HEK293 (cell line): ENCODE measurements around the gene SLC26A11.

Experiments used
- BCL6B ChIP-seq: fragments of 450-650 bp; formaldehyde crosslinking; IDR thresholded peaks from 2 replicates; pipeline ENCODE4 v1.5.1; 2017; ENCODE audit warnings: missing biosample characterization, missing genetic modification characterization
- IKZF3 ChIP-seq: fragments of 450-650 bp; IDR thresholded peaks from 2 replicates; pipeline ENCODE4 v1.5.0; 2018; ENCODE audit warnings: missing biosample characterization, mild to moderate bottlenecking, missing genetic modification characterization, moderate library complexity
- KLF17 ChIP-seq: fragments of 450-650 bp; formaldehyde crosslinking; IDR thresholded peaks from 2 replicates; pipeline ENCODE4 v1.5.1; 2016; ENCODE audit warnings: missing biosample characterization, missing genetic modification characterization
- PRDM1 ChIP-seq: fragments of 450-650 bp; formaldehyde crosslinking; IDR thresholded peaks from 2 replicates; pipeline ENCODE4; 2016; ENCODE audit warnings: missing biosample characterization, missing genetic modification characterization
- PRDM10 ChIP-seq: fragments of 450-650 bp; formaldehyde crosslinking; IDR thresholded peaks from 2 replicates; pipeline ENCODE4 v1.5.1; 2016; ENCODE audit warnings: missing biosample characterization, missing genetic modification characterization
- PRDM6 ChIP-seq: fragments of 450-650 bp; formaldehyde crosslinking; IDR thresholded peaks from 2 replicates; pipeline ENCODE4 v1.5.1; 2017; ENCODE audit warnings: missing biosample characterization, missing genetic modification characterization
- REPIN1 ChIP-seq: fragments of 450-650 bp; formaldehyde crosslinking; IDR thresholded peaks from 2 replicates; pipeline ENCODE4 v1.5.1; 2017; ENCODE audit warnings: missing biosample characterization, missing genetic modification characterization, low read depth
- SCRT2 ChIP-seq: fragments of 450-650 bp; formaldehyde crosslinking; IDR thresholded peaks from 2 replicates; pipeline ENCODE4 v1.5.1; 2016; ENCODE audit warnings: missing biosample characterization, missing genetic modification characterization
- SETDB1 ChIP-seq: IDR thresholded peaks from one replicate; pipeline ENCODE4 v1.6.1; 2017; ENCODE audit warnings: mild to moderate bottlenecking, low read length, moderate library complexity, mixed read lengths; ENCODE audit not compliant: insufficient read length
- SP2 ChIP-seq: fragments of 450-650 bp; formaldehyde crosslinking; IDR thresholded peaks from 2 replicates; pipeline ENCODE4 v1.5.1; 2016; ENCODE audit warnings: missing biosample characterization, missing genetic modification characterization
- TSHZ1 ChIP-seq: fragments of 450-650 bp; formaldehyde crosslinking; IDR thresholded peaks from 2 replicates; pipeline ENCODE4 v1.5.1; 2016; ENCODE audit warnings: missing biosample characterization, missing genetic modification characterization, borderline replicate concordance
- YY1 ChIP-seq: fragments of 450-650 bp; formaldehyde crosslinking; IDR thresholded peaks from 2 replicates; pipeline ENCODE4 v1.5.1; 2018; ENCODE audit warnings: missing biosample characterization, missing genetic modification characterization
- YY2 ChIP-seq: fragments of 450-650 bp; formaldehyde crosslinking; IDR thresholded peaks from 2 replicates; pipeline ENCODE4 v1.5.1; 2016; ENCODE audit warnings: missing biosample characterization, missing genetic modification characterization
- ZBTB10 ChIP-seq: fragments of 450-650 bp; formaldehyde crosslinking; IDR thresholded peaks from 2 replicates; pipeline ENCODE4 v1.5.1; 2016; ENCODE audit warnings: missing biosample characterization, missing genetic modification characterization
- ZBTB48 ChIP-seq: fragments of 450-650 bp; formaldehyde crosslinking; IDR thresholded peaks from 2 replicates; pipeline ENCODE4 v1.5.1; 2016; ENCODE audit warnings: missing biosample characterization, missing genetic modification characterization
- ZEB2 ChIP-seq: fragments of 450-650 bp; formaldehyde crosslinking; IDR thresholded peaks from 2 replicates; pipeline ENCODE4 v1.5.1; 2016; ENCODE audit warnings: missing biosample characterization, missing genetic modification characterization
- ZNF112 ChIP-seq: fragments of 450-650 bp; formaldehyde crosslinking; IDR thresholded peaks from 2 replicates; pipeline ENCODE4 v1.5.0; 2017; ENCODE audit warnings: missing biosample characterization, missing genetic modification characterization
- ZNF24 ChIP-seq: fragments of 450-650 bp; formaldehyde crosslinking; IDR thresholded peaks from 2 replicates; pipeline ENCODE4 v1.5.1; 2016; ENCODE audit warnings: missing biosample characterization, missing genetic modification characterization
- ZNF324 ChIP-seq: fragments of 450-650 bp; formaldehyde crosslinking; IDR thresholded peaks from 2 replicates; pipeline ENCODE4 v1.5.1; 2016; ENCODE audit warnings: missing biosample characterization, missing genetic modification characterization
- ZNF335 ChIP-seq: fragments of 450-650 bp; formaldehyde crosslinking; conservative IDR thresholded peaks from 2 replicates; pipeline ENCODE4 v1.5.1; 2016; ENCODE audit warnings: missing biosample characterization, missing genetic modification characterization
- ZNF426 ChIP-seq: fragments of 450-650 bp; formaldehyde crosslinking; IDR thresholded peaks from 2 replicates; pipeline ENCODE4 v1.5.1; 2017; ENCODE audit warnings: missing biosample characterization, missing genetic modification characterization, mild to moderate bottlenecking, inconsistent platforms, moderate library complexity
- ZNF48 ChIP-seq: fragments of 450-650 bp; formaldehyde crosslinking; IDR thresholded peaks from 2 replicates; pipeline ENCODE4 v1.5.1; 2016; ENCODE audit warnings: missing biosample characterization, missing genetic modification characterization
- ZNF558 ChIP-seq: fragments of 450-650 bp; formaldehyde crosslinking; IDR thresholded peaks from 2 replicates; pipeline ENCODE4 v1.5.1; 2016; ENCODE audit warnings: missing biosample characterization, missing genetic modification characterization
- ZNF785 ChIP-seq: fragments of 450-650 bp; formaldehyde crosslinking; IDR thresholded peaks from 2 replicates; pipeline ENCODE4 v1.5.1; 2016; ENCODE audit warnings: missing biosample characterization, missing genetic modification characterization
- ZNF843 ChIP-seq: fragments of 450-650 bp; formaldehyde crosslinking; IDR thresholded peaks from 2 replicates; pipeline ENCODE4 v1.5.1; 2016; ENCODE audit warnings: missing biosample characterization, missing genetic modification characterization
- ZSCAN30 ChIP-seq: fragments of 450-650 bp; IDR thresholded peaks from 2 replicates; pipeline ENCODE4 v1.5.1; 2018; ENCODE audit warnings: missing biosample characterization, mild to moderate bottlenecking, missing genetic modification characterization, moderate library complexity

Gene SLC26A11

DNA sequence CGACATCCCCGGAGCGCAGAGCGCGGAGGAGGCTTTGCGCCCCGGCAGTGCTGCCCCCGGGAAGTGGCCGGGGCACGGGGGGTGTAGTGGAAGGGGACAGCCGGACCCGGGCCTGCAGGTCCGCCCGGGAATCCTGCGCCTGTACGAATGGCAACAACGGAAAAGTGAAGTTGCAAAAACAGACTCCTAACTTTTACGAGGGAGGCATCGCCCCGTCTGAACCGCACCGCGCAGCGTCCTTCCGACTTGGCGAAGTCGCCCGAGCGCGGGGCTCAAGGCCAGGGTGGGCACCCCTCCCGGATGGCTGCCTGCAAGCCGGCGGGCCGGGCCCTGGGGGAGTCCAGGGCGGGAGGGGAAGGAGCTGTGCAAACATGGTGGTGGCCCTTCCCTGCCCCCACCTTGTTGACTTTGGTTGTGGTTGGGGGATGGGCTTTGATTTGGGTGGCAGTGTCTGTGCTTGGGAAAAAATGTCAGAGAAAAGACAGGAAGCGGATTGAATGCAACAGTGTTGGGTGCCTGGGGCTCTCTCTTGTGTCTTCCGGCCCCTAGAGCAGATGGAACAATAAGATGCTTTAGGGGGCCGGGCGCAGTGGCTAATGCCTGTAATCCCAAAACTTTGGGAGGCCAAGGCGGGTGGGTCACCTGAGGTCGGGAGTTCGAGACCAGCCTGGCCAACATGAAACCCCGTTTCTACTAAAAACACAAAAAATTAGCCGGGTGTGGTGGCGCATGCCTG lies 41.1 kb downstream of the SLC26A11 start (continued):
- TF ChIP-seq PRDM10 (tag by site-specific recombination) = peak; percentile 30; the same call in 1 of the 2 replicates
- TF ChIP-seq YY1 (tag by site-specific recombination) = 0 out of 2 replicates have a peak, but pooled peaks have one; percentile 5
- peak; percentile 28; the same call in 1 of the 2 replicates for TF ChIP-seq IKZF3 (tag by site-specific recombination)
- TF ChIP-seq ZBTB10 (tag by site-specific recombination) = 0 out of 2 replicates have a peak, but pooled peaks have one; percentile 26
- TF ChIP-seq ZSCAN30 (tag by site-specific recombination) = no peak
- peak; percentile 64 for TF ChIP-seq SCRT2 (tag by site-specific recombination)
- TF ChIP-seq ZNF335 (tag by site-specific recombination) = peak; percentile 93
- TF ChIP-seq ZNF48 (tag by site-specific recombination) = no peak
- no peak for TF ChIP-seq SP2 (tag by site-specific recombination)
- no peak for TF ChIP-seq ZNF426 (tag by site-specific recombination)
- no peak for TF ChIP-seq ZNF112 (tag by site-specific recombination)
- TF ChIP-seq KLF17 (tag by site-specific recombination) = peak; percentile 91
- TF ChIP-seq YY2 (tag by site-specific recombination) = no peak
- no peak for TF ChIP-seq ZNF324 (tag by site-specific recombination)
- no peak for TF ChIP-seq REPIN1 (tag by site-specific recombination)
- no peak for TF ChIP-seq ZNF785 (tag by site-specific recombination)
- TF ChIP-seq PRDM6 (tag by site-specific recombination) = no peak
- no peak for TF ChIP-seq TSHZ1
- peak; percentile 95 for TF ChIP-seq ZBTB48
- no peak for TF ChIP-seq ZNF843 (tag by site-specific recombination)
- TF ChIP-seq ZEB2 (tag by site-specific recombination) = peak; percentile 71; the same call in 1 of the 2 replicates
- TF ChIP-seq ZNF558 (tag by site-specific recombination) = no peak
- no peak for TF ChIP-seq BCL6B (tag by site-specific recombination)
- TF ChIP-seq PRDM1 = no peak
- no peak for TF ChIP-seq SETDB1
- TF ChIP-seq ZNF24 (tag by site-specific recombination) = no peak
